T-helper 1 cell (primary cell): ENCODE results near the gene KCNC1.

ENCODE experiments used
- DNase-seq, 5 donors: peaks; one replicate each; pipeline ENCODE4 v3.0.0-alpha.2; 2012 to 2020

The KCNC1 gene

DNA sequence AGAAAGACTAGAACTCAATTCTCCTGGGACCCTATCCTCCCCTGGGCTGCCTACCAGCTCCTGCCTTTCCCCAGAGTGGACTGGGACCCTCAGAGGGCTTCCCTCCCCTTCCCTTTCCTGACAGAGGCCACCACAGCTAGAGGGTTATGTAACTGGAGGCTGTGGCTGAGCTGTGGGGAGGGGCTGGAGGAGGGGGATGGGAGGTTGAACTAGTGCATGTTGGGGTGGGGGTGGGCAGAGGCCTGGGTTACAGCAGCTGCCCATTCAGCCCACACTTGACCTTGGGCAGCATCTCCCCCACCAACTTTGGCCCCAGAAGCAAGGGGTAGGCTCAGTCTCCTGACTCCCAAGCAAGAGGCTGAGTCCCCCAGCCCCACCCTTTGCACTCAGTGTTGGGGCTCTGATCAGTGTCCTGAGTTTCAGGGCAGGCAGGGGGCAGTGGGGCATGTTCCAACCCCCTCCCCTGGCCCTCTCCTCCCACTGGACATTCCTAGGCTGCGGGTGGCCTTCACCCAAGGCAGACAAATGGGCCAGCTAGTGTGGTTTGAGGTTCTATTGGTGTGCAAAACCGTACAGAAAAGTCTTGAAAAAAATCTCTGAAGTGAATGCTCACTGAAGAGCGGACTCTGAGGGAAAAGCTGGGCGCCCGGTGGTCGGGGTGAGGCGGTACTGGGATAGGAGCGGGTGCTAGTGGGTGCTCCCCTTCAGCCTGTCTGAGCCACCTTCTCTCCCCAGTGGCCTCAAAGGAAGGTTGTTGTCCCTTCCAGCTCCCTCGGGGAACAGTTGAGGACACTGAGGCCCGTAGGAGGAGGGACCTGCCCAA is 3.8 kb downstream of the KCNC1 start:
- no peak for DNase-seq

DNA sequence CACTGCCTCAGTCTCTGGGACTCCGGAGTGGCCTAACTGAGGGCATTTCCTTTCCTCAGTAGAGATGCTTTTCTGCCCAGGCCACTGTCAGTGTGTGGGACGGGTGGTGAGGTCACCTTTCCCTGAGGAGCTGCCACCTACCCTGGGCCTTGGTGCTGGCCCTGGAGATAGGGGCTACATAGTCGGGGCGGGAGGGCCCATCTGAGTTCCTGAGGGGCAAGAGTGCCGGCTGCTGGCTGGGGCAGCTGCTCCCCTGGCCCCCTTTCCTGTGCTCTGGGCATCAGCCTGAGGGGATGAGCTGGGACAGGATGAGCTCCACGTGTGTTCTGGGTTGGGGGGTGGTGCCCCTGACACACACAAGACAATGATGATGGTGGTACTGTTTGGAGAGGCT is 5.4 kb downstream of the KCNC1 start:
- DNase-seq = peak in 1 of 5 donors; percentile 4

DNA sequence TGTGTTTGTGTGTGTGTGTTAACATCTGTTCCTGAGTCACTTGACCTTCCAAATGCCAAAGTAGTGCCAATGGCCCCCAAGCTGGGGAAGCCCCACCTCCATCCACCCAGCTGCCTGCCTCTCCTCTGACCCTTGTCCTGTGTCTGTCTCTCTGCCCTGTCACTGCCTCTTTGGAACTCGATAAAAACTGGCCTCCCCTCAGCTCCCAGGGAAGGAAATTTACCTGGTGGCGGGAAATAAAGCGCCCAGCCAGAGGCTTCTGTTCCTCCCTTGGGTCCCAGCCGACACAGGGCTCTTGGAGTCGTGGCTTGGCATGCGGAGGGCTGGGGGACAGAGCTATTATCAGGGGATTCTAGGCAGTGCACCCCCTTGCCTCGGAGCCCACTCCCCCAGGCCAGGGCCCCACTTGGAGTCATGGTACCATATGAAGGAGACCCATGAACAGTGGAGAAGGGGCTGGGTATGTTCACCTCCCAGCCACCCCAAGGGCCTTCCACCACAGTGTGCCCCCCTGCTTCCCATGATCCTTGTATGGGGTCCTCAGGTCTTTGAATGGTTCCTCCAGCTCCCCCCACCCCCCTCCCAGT is 6.2 kb downstream of the KCNC1 start:
- DNase-seq = no peak

DNA sequence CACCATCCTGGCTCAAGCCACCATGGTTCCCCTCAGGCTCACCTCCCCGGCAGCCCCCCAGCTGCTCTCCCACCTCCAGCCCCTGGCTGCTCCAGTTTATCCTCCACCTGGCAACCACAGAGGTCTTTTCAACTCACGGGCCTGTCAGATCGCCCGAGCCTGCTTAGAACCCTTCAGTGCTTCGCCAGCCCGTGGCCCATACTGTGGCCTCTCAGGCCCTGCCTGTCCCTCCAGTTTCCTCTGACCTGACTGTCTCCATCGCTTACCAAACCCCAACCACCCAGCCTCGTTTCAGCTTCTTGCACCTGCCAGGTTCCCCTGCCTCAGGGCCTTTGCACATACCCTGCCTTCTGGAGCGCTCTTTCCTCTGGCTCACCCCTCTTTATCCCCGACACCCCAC is 6.9 kb downstream of the KCNC1 start:
- DNase-seq = no peak

DNA sequence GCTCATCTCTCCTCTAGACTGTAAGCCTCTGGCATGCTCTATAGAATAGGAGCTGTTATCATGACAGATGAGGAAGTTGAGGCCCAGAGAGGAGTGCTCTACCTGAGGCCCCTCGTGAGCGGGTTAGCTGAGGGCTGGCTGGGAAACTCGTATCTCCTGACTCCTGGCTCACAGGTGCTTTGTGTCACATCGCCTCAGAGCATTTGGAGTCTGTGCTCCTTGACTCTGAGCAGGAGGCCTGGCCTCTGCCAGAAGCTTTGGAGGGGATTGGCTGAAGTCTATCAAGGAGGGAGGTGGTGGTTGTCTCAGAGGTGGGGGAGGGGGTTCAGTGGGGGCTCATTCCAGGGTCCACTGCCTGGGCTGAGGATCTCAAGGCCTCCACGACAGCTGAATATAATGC is 7.4 kb downstream of the KCNC1 start:
- DNase-seq = no peak

DNA sequence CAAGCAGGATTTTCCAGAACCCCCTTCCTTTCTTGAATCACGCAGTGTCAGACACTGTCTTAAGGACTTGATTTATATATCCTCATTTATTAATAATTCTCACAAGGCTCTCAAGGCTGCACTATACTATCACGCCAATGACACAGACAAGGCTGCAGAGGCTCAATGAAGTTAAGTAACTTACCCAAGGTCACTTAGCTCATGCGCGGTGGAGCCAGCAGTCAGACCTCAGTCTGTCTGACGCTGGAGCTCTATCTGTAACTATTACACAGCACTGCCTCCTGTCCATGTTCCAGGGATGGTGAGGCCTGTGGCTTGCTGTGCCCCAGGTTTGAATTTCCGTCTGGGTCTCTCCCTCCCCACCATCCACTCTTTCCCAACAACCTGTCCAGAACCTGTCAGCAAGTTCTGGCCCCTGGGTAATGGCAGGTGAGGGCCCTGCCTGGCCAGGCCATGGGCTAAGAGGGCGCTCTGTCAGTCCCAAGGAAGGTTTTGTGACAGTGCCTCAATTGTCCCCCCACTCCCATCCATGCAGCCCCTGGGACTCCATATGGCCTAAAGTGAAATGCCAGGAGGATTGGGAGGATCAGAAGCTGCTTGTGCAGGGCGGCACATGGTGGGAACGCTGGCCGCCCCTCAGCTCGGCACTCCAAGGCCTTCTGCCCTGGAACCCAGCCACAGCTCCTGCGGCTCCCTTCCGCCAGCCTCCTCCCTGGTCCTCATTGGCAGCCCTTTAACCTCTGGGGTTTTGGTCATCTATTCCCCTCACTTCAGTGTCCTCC is 8.6 kb downstream of the KCNC1 start:
- DNase-seq = no peak

DNA sequence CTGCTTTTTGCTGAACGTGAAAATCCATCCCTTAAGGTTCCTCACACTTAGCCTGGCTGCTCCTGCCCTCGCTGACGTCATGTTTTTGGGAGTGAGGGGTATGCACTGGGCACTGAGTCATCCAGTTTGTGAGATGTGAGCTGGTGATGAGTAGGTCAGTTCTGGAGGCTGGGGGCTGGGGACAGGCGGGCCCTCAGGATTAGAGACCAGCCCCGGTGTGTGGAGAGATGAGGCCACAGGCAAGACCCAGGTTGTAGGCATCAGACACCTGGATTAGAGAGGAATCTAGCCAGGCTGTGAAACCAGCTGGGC is 9.2 kb downstream of the KCNC1 start:
- no peak for DNase-seq

DNA sequence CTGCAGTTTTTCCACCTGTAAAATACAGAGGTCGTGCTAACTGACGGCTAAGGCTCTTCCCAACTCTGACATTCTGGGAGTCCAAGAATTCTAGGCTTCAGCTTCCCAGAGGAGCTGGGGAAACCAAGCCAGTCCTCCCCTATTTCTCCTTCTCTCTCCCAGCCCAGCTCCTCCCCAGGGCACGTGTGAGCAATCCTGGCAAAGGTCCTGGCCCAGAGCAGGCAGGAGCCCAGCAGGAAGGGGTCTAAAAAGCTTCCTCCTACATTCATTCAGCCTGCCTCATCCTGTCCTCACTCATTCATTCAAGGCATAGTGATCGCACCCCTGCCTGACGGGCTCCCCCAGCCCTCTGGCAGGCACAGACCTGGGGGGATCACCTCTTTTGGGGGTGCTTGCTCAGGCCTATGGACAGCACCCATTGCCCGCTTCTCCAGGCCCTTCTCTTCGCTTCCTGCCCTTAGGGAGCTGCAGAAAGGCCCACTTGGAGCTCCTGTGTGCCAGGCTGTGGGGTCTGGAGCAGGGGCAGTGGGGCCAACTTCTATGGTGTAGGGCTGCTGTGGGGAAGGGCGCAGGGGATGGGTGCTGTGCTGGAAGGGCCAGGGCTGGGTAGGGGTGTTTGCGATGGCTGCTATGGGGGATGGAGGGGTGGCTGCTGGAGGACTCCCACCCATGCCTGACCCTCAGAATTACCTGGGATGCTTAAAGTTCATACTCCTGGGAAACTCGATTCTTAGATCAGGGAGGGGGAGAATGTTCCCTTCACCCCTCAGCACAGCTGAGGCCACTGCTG is 9.8 kb downstream of the KCNC1 start:
- no peak for DNase-seq

DNA sequence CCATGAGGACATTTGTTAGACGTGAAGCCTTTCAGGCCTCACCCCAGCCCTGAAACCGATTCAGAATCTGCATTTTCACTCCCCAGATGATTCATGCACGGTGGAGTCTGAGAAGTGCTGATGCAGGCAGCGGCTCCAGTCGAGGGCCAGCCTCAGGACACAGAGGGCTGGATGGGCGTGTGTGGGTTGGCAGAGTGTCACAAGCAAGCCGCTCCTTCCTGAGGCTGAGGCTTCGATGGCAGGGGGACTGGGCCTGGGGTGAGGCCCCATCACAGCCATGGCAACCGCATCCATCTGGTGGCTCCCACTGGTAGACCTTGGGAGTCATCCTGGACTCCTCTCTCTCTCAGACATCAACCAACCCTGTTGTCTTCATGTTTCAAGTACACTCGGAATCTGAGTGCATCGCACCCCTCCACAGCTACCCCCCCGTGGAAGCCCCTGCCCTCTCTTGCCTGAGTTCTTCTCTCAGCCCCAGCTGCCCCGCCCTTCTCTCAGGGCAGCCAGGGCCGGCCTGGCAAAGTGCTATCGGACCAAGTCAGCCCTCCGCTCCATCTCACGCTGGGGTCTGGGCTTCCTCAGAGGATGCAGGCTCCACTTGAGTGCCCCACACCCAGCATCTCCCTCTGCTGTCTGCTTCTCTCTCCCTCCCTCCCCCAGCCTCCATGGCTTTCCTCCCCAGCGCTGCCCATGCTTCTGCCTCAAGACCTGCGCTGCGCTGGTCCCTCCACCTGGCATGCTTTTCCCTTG is 10.6 kb downstream of the KCNC1 start:
- no peak for DNase-seq

DNA sequence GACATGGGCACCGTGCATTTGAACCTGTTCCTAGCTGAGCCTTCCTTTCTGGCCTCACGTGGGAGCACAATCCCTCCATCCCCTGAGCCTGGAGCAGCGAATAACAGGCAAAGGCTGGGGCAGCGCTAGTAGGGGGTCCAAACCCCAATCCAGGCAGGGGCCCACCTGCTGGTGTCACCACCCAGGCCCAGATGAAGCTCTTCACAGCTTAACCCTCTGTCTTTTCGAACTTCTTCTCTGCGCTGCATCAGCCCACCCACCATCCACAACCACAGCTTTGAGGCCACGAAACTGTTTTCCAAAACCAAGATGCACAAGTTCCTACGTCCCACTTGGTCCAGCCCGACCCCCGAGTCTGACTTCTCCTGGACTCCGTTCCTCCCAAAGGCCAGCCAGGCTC is 11.5 kb downstream of the KCNC1 start:
- DNase-seq = no peak

DNA sequence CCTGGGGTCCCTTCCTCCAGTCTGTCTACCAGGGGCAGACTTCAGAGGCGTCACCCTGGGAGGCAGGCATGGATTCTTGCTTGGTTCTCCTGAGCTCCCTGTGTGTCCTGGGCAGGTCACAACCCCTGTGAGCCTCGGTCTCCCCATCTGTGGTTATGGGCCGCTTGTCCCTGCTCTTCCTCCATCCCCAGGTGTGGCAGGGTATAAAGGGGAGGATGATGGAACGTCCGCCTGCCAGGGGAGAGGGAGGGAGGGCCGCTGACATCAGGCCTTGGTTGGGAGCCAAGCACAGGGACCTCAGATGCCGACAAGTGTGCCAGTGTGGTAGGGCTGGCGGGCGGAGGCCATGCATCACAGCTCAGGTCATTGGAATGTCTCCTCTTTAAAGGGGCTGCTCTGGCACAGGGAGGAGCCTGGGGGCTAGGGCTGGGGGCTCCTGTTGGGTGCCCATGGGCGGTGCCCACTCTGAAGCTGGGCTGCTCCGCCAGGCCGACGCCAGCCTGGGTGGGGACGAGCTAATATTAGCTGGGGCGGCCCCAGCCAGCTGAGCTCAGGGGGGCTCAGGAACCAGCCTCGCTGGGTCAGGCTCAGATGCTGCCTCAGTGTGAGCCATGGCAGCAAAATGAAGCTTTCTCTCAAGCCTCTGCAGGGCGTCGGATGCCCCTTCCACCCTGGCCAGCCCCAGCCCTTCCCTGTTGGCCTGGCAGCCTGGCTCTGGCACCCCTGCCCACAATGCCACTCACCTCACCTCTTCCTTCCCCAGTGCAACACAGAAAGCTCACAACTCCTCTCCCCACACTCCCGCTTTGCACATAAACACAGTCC is 12.8 kb downstream of the KCNC1 start:
- peak in 1 of 5 donors; percentile 6 for DNase-seq

DNA sequence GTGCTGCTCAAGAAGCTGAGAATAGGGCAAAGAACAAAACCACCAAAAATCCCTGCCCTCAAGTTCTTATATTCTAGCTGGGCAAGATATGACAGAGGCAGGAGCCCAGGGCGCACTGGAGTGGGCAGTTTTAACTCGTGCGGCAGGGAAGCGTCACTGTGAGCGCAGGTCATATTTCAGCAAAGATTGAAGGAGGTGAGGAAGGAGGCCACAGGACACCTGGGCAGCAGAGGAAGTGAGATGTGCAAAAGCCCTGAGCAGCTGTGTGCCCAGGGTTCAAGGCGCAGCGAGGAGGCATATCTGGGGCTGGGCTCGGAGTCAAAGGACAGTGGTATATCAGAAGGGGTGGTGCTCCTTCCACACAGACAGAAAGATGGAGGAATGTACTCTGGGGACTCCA is 13.5 kb downstream of the KCNC1 start:
- no peak for DNase-seq

DNA sequence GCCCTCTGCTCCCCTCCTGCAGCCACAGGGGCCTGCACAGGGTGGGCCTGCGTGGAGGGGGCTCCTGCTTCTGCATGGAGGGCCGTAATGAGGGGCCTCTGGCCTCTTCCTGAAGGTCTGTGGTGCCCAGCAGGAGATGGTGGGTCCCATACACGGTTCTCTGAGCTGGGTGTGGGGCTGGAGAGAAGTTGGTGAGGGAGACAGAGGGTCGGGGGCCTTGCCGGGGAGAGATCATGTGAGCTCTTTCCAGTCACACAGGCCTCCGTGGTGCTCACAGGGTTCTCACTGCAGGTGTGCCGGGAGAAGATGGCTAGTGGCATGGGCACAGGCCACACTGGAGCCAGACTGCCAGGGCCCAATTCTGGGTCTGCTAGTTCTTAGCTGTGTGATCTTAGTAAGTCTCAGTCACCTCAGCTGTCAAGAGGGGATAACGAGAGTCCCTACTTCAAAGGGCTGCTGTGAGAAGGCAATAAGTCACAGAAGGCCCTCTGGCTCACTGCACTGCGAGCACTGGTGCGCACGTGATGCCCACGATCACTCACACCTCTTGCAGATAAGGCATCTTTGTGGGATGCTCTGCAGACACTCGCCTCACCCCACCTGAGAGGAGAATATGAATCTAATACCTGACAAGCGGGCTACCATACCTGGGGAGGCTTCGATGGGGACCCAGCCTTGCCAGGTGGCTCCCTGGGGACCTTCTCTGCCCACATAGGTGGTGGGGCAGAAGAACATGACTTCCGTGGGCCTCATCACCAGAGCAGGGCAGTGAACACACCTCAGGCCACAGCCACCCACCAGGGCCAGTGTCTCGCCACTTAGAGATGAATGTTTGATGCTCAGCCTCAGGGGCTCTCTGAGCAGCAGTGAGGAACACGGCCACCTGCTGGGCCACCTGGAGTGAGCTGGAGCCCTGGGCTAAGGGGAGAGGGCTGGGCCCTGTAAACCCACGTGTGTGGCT is 14.5 kb downstream of the KCNC1 start:
- DNase-seq = no peak

DNA sequence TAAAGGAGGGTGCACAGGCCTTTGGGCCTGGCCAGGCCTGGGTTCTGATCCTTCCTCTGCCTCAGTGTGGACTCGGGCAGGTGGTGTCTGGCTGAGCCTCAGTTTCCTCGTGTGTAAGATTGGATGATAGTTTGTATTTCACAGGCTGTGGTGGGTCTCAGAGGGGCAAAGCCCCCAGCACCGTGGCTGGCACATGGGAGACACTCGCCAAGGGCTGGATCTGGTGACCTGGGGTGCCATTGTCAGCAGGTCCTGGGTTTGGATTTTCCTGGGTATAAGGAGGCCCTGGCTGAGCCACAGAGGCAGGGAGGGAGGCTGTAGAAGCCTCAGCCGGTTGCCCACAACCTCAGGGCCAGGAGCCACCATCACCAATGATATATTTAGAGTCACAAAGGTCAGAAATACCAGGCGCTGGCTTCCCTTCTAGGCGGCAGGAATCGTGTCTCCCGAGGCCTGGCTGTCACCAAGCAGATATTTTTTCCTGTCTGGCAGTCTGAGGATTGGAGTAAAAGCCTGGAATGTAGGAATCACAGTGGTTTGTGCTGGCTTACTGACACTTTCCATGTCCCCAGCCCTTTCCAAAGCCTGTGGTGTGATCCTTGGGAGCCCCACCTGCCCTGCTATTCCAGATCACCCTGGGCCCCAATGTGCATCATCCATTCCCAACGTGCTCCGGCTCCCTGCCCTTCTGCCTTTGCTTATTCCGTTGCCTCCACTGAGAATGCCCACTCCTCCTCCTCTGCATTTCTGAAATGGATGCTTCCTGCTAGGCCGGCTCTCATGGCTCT is 15.6 kb downstream of the KCNC1 start:
- DNase-seq = no peak

DNA sequence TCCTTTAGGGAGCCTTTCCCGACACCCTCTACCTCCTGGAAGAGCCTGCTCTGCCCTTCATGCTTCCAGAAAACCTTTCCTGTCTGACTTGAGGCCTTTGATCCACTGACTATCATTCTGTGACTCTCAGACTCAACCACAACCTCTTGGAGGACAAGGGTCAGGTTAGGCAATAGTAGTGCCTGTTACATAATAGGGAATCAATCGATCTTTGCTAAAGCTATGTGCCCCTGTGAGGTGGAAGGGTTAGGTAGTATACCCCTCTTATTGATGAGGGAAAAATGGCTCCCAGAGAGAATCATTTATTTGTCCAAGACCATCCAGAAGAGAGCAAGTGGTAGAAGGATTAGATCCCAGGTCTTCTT is 16.2 kb downstream of the KCNC1 start:
- no peak for DNase-seq

DNA sequence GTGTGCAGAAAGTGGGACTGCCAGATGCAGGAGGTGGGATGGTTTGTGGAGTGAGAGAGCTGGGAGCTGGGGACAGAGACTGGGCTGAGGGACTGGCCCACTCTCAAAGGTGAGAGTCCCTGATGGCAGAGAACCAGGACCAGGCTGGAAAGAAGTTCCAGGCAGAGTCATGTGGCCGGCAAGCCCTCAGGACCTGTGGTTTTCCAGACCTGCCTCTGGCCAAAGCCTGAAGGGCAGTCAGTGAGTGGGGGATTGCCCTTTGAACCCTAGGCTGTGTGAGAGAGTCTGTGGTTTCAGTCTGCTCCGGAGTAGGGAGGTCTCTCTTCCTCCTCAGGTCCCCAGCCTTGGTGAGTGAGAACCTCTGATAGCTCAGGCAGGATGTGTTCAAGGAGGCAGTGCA is 17.0 kb downstream of the KCNC1 start:
- no peak for DNase-seq

DNA sequence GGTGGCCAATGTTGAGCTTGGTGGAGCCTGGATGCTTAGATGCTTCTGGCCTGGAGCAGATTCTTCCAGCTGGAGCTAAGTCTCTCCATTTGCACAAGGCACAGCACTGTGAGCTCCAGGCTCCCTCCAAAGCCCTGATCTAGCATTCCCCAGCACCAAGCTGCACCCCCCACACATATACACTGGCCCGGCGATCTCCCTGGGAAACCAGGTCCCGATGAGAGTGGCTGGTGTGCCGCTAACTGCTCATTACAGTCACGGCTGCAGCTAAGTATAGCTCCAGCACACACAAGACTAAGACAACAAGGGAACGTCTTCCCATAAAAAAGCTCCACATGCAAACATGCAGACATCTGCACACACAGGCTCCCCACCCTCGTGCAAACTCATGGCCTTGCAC is 17.6 kb downstream of the KCNC1 start:
- no peak for DNase-seq

DNA sequence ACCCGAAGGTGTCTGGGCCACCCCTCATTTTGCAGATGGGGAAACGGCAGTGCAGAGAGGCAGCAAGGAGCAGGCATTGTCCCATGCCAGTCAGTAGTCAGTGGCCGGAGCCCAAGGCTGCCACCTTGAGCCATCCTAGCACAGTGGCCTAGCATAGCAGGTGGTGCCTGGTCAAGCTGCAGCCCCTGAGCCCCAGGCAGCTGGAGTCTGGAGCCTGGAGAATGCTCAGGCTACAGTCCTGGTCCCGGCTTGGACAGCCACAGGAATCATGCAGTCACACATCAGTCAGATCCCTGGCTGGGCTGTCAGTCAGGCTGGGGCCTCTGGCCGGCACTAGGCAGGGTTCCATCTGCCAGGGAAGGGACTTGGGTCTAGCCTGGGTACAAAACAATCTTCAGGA is 18.6 kb downstream of the KCNC1 start:
- DNase-seq = no peak

DNA sequence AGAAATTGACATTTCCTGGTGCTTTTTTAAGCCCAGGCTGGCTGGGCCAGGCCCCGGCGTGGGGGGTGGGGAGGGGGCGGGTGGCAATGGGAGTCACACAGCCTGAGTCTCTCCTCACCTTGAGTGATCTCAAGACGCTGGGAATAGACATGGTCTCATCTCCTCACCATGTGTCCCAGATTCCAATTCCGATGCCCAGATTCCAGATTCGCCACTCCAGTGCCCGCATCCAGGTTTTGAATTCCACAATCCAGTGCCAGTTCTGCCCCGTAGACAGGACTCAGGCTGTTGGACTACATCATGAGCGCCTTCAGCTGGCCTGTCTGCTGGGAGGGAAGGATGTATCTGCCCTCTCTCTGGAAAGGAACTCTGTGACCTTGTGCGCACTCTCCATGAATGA is 19.1 kb downstream of the KCNC1 start:
- DNase-seq = no peak

DNA sequence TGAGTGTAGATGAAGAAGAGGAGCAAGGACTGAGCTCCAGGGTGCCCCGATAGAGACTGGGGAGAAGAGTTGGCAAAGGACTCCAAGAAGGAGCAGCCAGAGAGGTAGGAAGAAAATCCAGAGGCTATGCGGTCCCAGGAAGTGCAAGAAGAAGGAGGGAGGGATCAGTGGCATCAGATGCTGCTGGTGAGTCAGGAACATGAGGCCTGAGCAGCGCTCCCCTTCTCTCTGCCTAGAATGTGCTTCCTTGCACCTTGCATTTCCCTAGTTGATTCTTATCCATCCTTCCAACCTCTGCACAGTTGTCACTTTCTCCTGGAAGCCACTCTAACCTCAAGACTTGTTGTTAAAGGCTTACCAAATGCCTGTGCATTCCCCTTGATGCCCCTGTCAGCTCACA is 21.3 kb downstream of the KCNC1 start:
- no peak for DNase-seq
